HUES6 (cell line): ENCODE data around the gene OR9A2.

Source experiments
- H3K27ac ChIP-seq: 2 replicates; pipeline ENCODE4 v1.7.0; 2013; ENCODE audit warnings: low read depth, mild to moderate bottlenecking, low read length, inconsistent platforms
- H3K27me3 ChIP-seq: 2 replicates; pipeline ENCODE4 v1.6.1; 2013; ENCODE audit warnings: low read length; ENCODE audit not compliant: control insufficient read depth, insufficient read depth
- H3K36me3 ChIP-seq: 2 replicates; pipeline ENCODE4 v1.6.1; 2013; ENCODE audit warnings: low read length; ENCODE audit not compliant: control insufficient read depth, insufficient read depth
- H3K4me1 ChIP-seq: 2 replicates; pipeline ENCODE4 v1.6.1; 2013; ENCODE audit warnings: low read length; ENCODE audit not compliant: control insufficient read depth, insufficient read depth
- H3K4me3 ChIP-seq: 2 replicates; pipeline ENCODE4 v1.5.1; 2013; ENCODE audit warnings: low read depth, low read length
- H3K9ac ChIP-seq: one replicate; pipeline ENCODE4 v1.6.1; 2013; ENCODE audit warnings: mild to moderate bottlenecking, low read length
- H3K9me3 ChIP-seq: 2 replicates; pipeline ENCODE4 v1.6.1; 2013; ENCODE audit warnings: low read depth, low read length; ENCODE audit not compliant: control insufficient read depth, insufficient read depth

Gene OR9A2

GRCh38 chr7:143048827-143049226, 21.9 kb upstream of the OR9A2 start:
- Histone ChIP-seq H3K9ac (no peak overlapping the region), H3K27me3 (no peaks in the 10 kb centered on the region), H3K9me3 (no peaks in the 10 kb centered on the region), H3K36me3 (no peaks in the 10 kb centered on the region), H3K27ac (no peak overlapping the region), H3K4me3 (no peak overlapping the region), H3K4me1 (no peaks in the 10 kb centered on the region)

- Histone ChIP-seq H3K27me3 (no peaks in the 10 kb centered on the region), H3K4me1 (peaks cover 9% of the 10 kb centered on the region; the same call in 1 of the 2 replicates), H3K36me3 (no peaks in the 10 kb centered on the region), H3K9me3 (no peaks in the 10 kb centered on the region), H3K9ac (no peak overlapping the region), H3K27ac (no peak overlapping the region), H3K4me3 (no peak overlapping the region)
Measured at GRCh38 chr7:143047326-143047725, 20.4 kb upstream of the OR9A2 start.

- H3K27me3 ChIP-seq, result no peaks in the 10 kb centered on the region
- H3K9me3 ChIP-seq, result no peaks in the 10 kb centered on the region
Measured at GRCh38 chr7:143046426-143046851, 19.5 kb upstream of the OR9A2 start.

DNA sequence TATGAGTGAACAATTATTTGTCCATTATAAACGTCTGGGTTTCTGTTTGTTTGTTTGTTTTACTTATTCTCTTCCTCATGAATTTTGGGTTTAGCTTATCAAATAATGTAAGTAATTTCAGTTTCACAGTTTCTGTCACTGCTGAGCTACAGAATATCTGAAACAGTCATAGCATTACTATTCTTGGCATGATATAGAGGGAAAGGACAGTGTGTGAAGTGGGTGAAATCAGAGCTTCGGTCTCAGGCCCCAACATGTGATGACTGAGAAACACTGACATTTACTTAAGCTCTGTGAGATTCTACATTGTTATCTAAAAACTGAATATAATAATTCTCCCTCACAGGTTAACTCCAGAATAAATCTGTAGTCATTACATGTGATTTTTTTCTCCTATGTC, 16.5 kb upstream of the OR9A2 start:
- Histone ChIP-seq H3K27me3 (no peaks in the 10 kb centered on the region), H3K9me3 (no peaks in the 10 kb centered on the region), H3K27ac (no peak overlapping the region), H3K36me3 (no peaks in the 10 kb centered on the region), H3K9ac (no peak overlapping the region), H3K4me3 (no peak overlapping the region), H3K4me1 (peaks cover 11% of the 10 kb centered on the region; the same call in 1 of the 2 replicates)

More at GRCh38 chr7:143046426-143046851, 19.5 kb upstream of the OR9A2 start:
- Histone ChIP-seq H3K27ac (no peak overlapping the region), H3K4me3 (no peak overlapping the region), H3K36me3 (no peaks in the 10 kb centered on the region), H3K9ac (no peak overlapping the region), H3K4me1 (peaks cover 11% of the 10 kb centered on the region; the same call in 1 of the 2 replicates)

- peaks cover 11% of the 10 kb centered on the region; the same call in 1 of the 2 replicates for H3K4me1 ChIP-seq
Measured at GRCh38 chr7:143042790-143043271, 15.9 kb upstream of the OR9A2 start.

GRCh38 chr7:143042159-143042789, 15.3 kb upstream of the OR9A2 start:
- no peaks in the 10 kb centered on the region for H3K36me3 ChIP-seq
- no peak overlapping the region for H3K27ac ChIP-seq
- no peaks in the 10 kb centered on the region for H3K9me3 ChIP-seq
- no peak overlapping the region for H3K9ac ChIP-seq
- no peaks in the 10 kb centered on the region for H3K27me3 ChIP-seq
- H3K4me1 ChIP-seq, result peaks cover 11% of the 10 kb centered on the region; the same call in 1 of the 2 replicates
- no peak overlapping the region for H3K4me3 ChIP-seq

More at GRCh38 chr7:143042790-143043271, 15.9 kb upstream of the OR9A2 start:
- no peaks in the 10 kb centered on the region for H3K36me3 ChIP-seq
- no peaks in the 10 kb centered on the region for H3K9me3 ChIP-seq
- no peak overlapping the region for H3K27ac ChIP-seq
- no peak overlapping the region for H3K4me3 ChIP-seq
- H3K27me3 ChIP-seq, result no peaks in the 10 kb centered on the region
- no peak overlapping the region for H3K9ac ChIP-seq

DNA sequence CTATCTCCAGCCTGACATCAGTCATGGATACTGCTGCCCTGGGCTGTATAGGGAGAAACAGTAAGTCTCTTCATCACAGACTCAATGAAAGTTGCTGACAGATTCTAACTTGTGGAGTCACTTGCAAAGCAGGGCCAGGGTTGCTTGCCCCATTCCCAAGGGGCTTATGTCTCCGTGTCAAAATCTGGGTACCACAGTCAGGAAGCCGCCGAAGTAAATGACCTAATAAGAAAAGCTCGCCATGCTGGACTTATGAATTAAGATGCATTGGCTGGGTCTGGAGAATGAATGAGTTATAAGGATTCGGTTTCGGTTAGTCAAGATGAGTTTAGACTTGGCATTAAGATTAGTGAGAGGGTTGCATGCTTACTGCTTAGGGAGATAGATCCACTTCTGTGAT, 14.4 kb upstream of the OR9A2 start:
- Histone ChIP-seq H3K27me3 (no peaks in the 10 kb centered on the region), H3K4me1 (peaks cover 11% of the 10 kb centered on the region; the same call in 1 of the 2 replicates), H3K4me3 (no peak overlapping the region), H3K36me3 (no peaks in the 10 kb centered on the region), H3K9ac (no peak overlapping the region), H3K9me3 (no peaks in the 10 kb centered on the region), H3K27ac (no peak overlapping the region)

- Histone ChIP-seq H3K9me3 (no peaks in the 10 kb centered on the region), H3K36me3 (no peaks in the 10 kb centered on the region), H3K27ac (no peak overlapping the region), H3K27me3 (no peaks in the 10 kb centered on the region), H3K9ac (no peak overlapping the region), H3K4me3 (no peak overlapping the region), H3K4me1 (peaks cover 11% of the 10 kb centered on the region; the same call in 1 of the 2 replicates)
Measured at GRCh38 chr7:143040209-143040715, 13.3 kb upstream of the OR9A2 start.

- H3K9me3 ChIP-seq, result no peaks in the 10 kb centered on the region
- H3K27ac ChIP-seq, result no peak overlapping the region
- H3K36me3 ChIP-seq, result no peaks in the 10 kb centered on the region
- peaks cover 11% of the 10 kb centered on the region; the same call in 1 of the 2 replicates for H3K4me1 ChIP-seq
- H3K9ac ChIP-seq, result no peak overlapping the region
- no peaks in the 10 kb centered on the region for H3K27me3 ChIP-seq
- H3K4me3 ChIP-seq, result no peak overlapping the region
Measured at GRCh38 chr7:143038635-143039034, 11.7 kb upstream of the OR9A2 start.

DNA sequence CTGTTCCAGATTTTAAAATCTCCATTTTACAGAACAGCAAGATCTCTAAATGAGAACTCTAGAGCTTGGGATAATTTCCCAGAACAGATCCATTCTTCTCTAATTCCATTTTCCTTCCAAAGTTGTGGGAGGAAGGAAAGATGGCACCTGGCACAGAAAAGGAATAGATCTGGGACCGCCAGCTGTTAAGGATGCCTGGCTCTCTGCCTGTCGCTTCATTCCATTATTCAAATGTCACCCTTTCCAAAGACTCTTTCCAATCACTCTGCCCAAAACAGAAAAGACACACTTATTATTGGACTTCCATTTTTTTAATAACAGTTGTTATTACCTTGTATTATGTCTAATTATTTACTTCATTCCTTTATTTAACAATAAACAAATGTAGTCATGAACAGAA, 751 bp upstream of the OR9A2 start:
- no peaks in the 10 kb centered on the region for H3K4me1 ChIP-seq
- no peak overlapping the region for H3K27ac ChIP-seq
- no peak overlapping the region for H3K9ac ChIP-seq
- no peaks in the 10 kb centered on the region; the same call in 1 of the 2 replicates for H3K27me3 ChIP-seq
- no peak overlapping the region for H3K4me3 ChIP-seq
- H3K9me3 ChIP-seq, result no peaks in the 10 kb centered on the region
- H3K36me3 ChIP-seq, result no peaks in the 10 kb centered on the region

DNA sequence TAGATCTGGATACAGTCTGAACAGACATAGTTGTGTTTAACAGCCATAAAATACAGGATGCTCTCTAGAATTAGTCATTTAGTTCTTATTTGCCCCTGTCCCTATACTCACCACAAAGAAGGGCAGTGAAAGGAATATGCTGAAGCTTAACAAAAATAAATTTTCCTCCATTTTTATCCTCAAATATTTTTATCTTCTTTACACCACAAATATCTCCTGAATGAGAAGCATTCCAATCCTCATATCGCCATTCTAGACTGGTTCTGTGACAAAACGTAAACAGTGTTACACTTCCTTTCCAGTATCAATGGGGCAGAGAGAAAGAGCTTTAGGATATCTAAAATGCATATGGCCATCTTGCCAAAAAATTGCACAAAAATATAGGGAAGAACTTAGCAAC, 1.6 kb downstream of the OR9A2 start:
- no peaks in the 10 kb centered on the region for H3K4me1 ChIP-seq
- H3K36me3 ChIP-seq, result no peaks in the 10 kb centered on the region
- no peaks in the 10 kb centered on the region for H3K9me3 ChIP-seq
- no peak overlapping the region for H3K9ac ChIP-seq
- no peak overlapping the region for H3K4me3 ChIP-seq
- H3K27ac ChIP-seq, result no peak overlapping the region
- H3K27me3 ChIP-seq, result no peaks in the 10 kb centered on the region
